ENCODE data around the gene DSG2. TPM values are rescaled to one million over a fixed set of nuclear protein-coding genes. Genes with fewer than 3 reads are reported as not detected.

The DSG2 gene
- total RNA-seq, 1 experiment from 2014 or later: 12.1 TPM

- no peak for ATAC-seq
- Histone ChIP-seq H3K4me3 (ENCODE audit: low read depth in 2 of 2, low read length in 2 of 2) (no peak overlapping the region), H3K4me1 (ENCODE audit: control insufficient read depth, insufficient read depth, low read length) (no peaks in the 10 kb centered on the region), H3K9me3 (ENCODE audit: control insufficient read depth, insufficient read depth, low read depth, low read length) (no peaks in the 10 kb centered on the region), H3K36me3 (ENCODE audit: control insufficient read depth, insufficient read depth, low read length) (no peaks in the 10 kb centered on the region), H3K27ac (ENCODE audit: low read length) (no peak overlapping the region), H3K27me3 (ENCODE audit: control insufficient read depth, insufficient read depth, low read length) (no peaks in the 10 kb centered on the region)
- TF ChIP-seq TCF7L2 (IDR thresholded peaks at IDR 0.05; ENCODE audit: low read depth, low read length) (no peak), SIN3A (IDR thresholded peaks at IDR 0.05; ENCODE audit: borderline replicate concordance, insufficient read depth, low read depth, low read length) (no peak), REST (IDR thresholded peaks at IDR 0.05; ENCODE audit: insufficient read depth in 1 of 2, low read depth in 2 of 2, low read length in 1 of 2) (no peak), CTCF (IDR thresholded peaks at IDR 0.05) (no peak), POLR2AphosphoS5 (IDR thresholded peaks at IDR 0.05; ENCODE audit: low read depth, low read length) (no peak)
- ChIA-PET POLR2A (no interaction called here), CTCF (no interaction called here)
- in situ Hi-C loops (cut with HindIII; ENCODE audit: low pct_unique_long_range_greater_than_20kb, low sequenced_read_pairs): no loop called here
- intact Hi-C loops (cut with micrococcal nuclease; ENCODE audit: unreplicated experiment): no loop called here
- DNase-seq (ENCODE audit: low read depth, low spot score): no peak
- BruUV-seq (replicated peaks): no TSS peak
Measured at GRCh38 chr18:31451625-31452024, 46.4 kb upstream of the DSG2 start.

GRCh38 chr18:31454066-31454708 lies 43.8 kb upstream of the DSG2 start:
- ATAC-seq (no peak), DNase-seq (ENCODE audit: low read depth, low spot score) (no peak)
- in situ Hi-C loops (cut with HindIII; ENCODE audit: low pct_unique_long_range_greater_than_20kb, low sequenced_read_pairs) (no loop called here), intact Hi-C loops (cut with micrococcal nuclease; ENCODE audit: unreplicated experiment) (no loop called here)
- CTCF ChIA-PET: no interaction called here
- POLR2A ChIA-PET: no interaction called here
- no peaks in the 10 kb centered on the region for H3K27me3 ChIP-seq (ENCODE audit: control insufficient read depth, insufficient read depth, low read length)
- no peak overlapping the region for H3K4me3 ChIP-seq (ENCODE audit: low read depth in 2 of 2, low read length in 2 of 2)
- no peaks in the 10 kb centered on the region for H3K36me3 ChIP-seq (ENCODE audit: control insufficient read depth, insufficient read depth, low read length)
- BruUV-seq (replicated peaks): no TSS peak
- no peaks in the 10 kb centered on the region for H3K9me3 ChIP-seq (ENCODE audit: control insufficient read depth, insufficient read depth, low read depth, low read length)
- TF ChIP-seq TCF7L2 (IDR thresholded peaks at IDR 0.05; ENCODE audit: low read depth, low read length) (no peak), CTCF (IDR thresholded peaks at IDR 0.05) (no peak), SIN3A (IDR thresholded peaks at IDR 0.05; ENCODE audit: borderline replicate concordance, insufficient read depth, low read depth, low read length) (no peak), REST (IDR thresholded peaks at IDR 0.05; ENCODE audit: insufficient read depth in 1 of 2, low read depth in 2 of 2, low read length in 1 of 2) (no peak), POLR2AphosphoS5 (IDR thresholded peaks at IDR 0.05; ENCODE audit: low read depth, low read length) (no peak)
- H3K27ac ChIP-seq (ENCODE audit: low read length): no peak overlapping the region
- no peaks in the 10 kb centered on the region for H3K4me1 ChIP-seq (ENCODE audit: control insufficient read depth, insufficient read depth, low read length)

Data from Panc1 (cell line).